Limb (tissue), 2 donors: Measurements from ENCODE around the gene MC5R.
A peak's percentile ranks its signal among the peaks of the same experiment; 100 is the strongest.
"Not testable (repeated sequence)": the region's sequence is repeated elsewhere in the genome, so short reads cannot be mapped to it uniquely, and the experiment has no call there.

ENCODE experiments used
- DNase-seq, 2 donors: peaks; one replicate each; pipeline ENCODE4 v3.0.0-alpha.2; 2016; ENCODE audit errors: extremely low spot score in 2 of 2

The MC5R gene

DNA sequence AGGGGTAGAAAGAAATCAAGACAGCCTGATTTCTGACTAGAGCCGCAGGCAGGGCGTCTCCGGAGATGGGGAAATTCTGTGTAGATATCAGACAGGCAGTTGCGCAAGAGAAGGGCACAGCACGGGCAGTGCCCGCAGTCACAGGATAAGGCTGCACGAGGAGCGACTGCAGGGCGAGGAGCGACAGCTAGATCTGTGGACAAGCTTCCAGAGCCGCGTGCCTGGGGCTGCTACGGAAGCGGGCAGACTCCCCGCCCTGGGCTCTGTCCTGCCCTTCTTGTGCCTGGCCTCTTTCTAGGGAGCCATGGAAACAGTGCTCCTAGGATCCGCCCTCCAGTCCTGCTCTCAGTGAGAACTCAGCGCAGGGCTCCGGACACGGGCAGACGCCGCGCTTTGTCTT lies 12.6 kb downstream of the MC5R start:
- DNase-seq, result no peak

- no peak for DNase-seq
Observed at GRCh38 chr18:13849791-13850190, 25.8 kb downstream of the MC5R start.

DNA sequence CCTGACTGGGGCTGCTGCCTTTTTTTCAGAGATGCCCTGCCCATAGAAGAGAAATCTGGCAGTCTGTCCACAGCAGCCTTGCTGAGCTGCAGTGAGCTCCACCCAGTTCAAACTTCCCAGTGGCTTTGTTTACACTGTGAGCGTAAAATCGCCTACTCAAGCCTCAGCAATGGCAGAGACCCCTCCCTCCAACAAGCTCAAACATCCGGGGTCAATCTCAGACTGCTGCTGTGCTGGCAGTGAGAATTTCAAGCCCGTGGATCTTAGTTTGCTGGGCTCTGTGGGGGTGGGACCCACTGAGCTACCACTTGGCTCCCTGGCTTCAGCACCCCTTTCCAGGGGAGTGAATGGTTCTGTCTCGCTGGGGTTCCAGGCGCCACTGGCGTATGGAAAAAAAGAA lies 38.9 kb downstream of the MC5R start:
- not testable (repeated sequence) for DNase-seq

DNA sequence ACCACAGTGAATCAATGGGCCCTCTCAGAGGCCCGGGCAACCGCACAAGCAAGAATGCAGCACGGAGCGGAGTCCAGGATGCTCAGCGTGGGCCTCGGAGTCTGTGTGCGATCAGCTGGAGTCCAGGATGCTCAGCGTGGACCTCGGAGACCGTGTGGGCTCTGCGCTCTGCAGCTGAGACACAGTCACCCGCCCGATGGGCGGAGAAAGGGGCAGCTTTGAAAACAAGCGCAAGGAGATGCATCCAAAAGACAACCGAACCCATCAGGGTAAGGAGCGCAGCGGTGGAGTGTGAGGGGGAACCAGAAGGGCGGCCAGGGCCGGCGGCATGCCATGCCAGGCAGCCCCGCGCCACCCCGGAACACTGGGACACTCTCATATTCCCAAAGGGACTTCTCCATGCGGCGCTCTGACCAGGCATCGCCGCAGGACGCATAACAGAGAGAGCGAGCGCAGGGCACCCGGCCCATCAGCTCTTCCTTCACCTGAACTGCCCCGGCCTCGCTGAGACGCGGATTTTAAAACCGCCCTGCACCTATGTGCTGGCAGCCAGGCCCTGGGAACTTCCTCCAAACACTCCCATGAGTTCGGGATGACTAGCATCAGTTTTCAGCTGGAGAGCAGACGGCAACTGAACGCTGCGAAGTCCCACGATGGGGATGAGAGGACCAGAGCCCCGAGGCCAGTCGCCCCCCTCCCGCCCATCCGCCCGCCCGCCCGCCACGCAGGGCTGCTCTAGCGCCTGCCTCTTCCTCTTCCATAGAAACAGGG lies 44.7 kb downstream of the MC5R start:
- peak in 1 of 2 donors; percentile 37 for DNase-seq

DNA sequence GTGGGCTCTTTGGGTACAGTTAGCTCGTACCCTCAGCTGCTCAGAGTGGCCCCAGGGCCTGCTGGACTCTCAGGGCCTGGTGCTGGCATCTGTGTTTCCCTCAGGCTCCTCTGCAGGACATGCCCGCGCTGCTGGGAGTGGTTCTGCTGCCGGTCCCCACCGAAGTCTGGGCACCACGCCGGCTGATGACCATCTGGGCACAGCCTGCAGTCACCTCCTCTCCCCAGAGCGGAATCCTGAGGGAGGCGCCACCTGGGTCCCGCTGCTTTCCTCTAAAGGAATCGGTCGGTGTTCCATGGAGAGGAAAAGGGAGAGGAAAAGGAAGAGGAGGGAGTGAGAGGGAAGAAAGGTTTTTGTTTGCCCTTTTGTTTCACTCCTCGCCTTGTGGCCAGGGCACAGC lies 47.8 kb downstream of the MC5R start:
- no peak for DNase-seq

- DNase-seq, result no peak
Observed at GRCh38 chr18:13872373-13872772, 48.4 kb downstream of the MC5R start.

DNA sequence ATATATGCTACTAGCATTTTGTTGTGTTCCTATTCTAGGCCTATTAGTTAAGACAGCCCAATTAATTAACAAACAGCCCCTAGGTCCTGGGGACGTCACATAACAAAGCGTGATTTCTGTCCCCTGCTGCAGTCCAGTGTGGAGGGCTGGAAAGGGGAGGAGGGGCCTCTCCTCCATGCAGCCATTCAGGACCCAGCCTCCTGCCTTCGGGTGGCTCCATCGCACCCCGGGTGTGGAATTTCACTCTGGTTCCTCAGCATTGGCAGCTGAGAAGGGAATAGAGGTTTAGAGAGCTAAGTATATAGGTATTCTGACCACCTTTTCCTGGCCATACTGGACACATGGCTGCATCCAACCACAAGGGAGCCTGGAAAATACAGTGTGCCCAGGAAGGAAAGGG lies 49.0 kb downstream of the MC5R start:
- DNase-seq, result no peak

GRCh38 chr18:13874558-13874957 lies 50.6 kb downstream of the MC5R start:
- DNase-seq, result no peak
